ENCODE results near the gene CSNK1G1.
A peak's percentile ranks its signal among the peaks of the same experiment; 100 is the strongest.
"Not testable (repeated sequence)": the region's sequence is repeated elsewhere in the genome, so short reads cannot be mapped to it uniquely, and the experiment has no call there.

Gene CSNK1G1

GRCh38 chr15:64355944-64356709 lies at the start of gene CSNK1G1:
Gene CSNK1G1 (minus strand): TSS chr15:64356173. CDS start chr15:64300499, 55,674 bp downstream.
- peak; percentile 97 for DNase-seq (ENCODE audit: low read depth)

- DNase-seq (ENCODE audit: low read depth): no peak
Measured at GRCh38 chr15:64400583-64400982, 44.6 kb upstream of the CSNK1G1 start.

- no peak for DNase-seq (ENCODE audit: low read depth)
Measured at GRCh38 chr15:64398575-64398974, 42.6 kb upstream of the CSNK1G1 start.

GRCh38 chr15:64396789-64397188 lies 40.8 kb upstream of the CSNK1G1 start:
- no peak for DNase-seq (ENCODE audit: low read depth)

GRCh38 chr15:64392471-64392870 lies 36.5 kb upstream of the CSNK1G1 start:
- DNase-seq (ENCODE audit: low read depth): not testable (repeated sequence)

GRCh38 chr15:64389036-64389435 lies 33.1 kb upstream of the CSNK1G1 start:
- no peak for DNase-seq (ENCODE audit: low read depth)

- DNase-seq (ENCODE audit: low read depth): peak; percentile 96
Measured at GRCh38 chr15:64387562-64388168, 31.7 kb upstream of the CSNK1G1 start, which contains the start of gene TRIP4. Gene TRIP4 (plus strand): TSS chr15:64387836. CDS start chr15:64387864, 28 bp downstream.

GRCh38 chr15:64386291-64386690 lies 30.3 kb upstream of the CSNK1G1 start:
- DNase-seq (ENCODE audit: low read depth): no peak

GRCh38 chr15:64383760-64384159 lies 27.8 kb upstream of the CSNK1G1 start:
- DNase-seq (ENCODE audit: low read depth): no peak

- DNase-seq (ENCODE audit: low read depth): peak; percentile 91
Measured at GRCh38 chr15:64381000-64381751, 25.2 kb upstream of the CSNK1G1 start, which contains the start of gene PCLAF. Gene PCLAF (minus strand): TSS chr15:64381441. CDS start chr15:64381371, 70 bp downstream.

- DNase-seq (ENCODE audit: low read depth): not testable (repeated sequence)
Measured at GRCh38 chr15:64380130-64380870, 24.3 kb upstream of the CSNK1G1 start.

- no peak for DNase-seq (ENCODE audit: low read depth)
Measured at GRCh38 chr15:64379216-64379960, 23.4 kb upstream of the CSNK1G1 start.

- DNase-seq (ENCODE audit: low read depth): no peak
Measured at GRCh38 chr15:64373360-64373759, 17.4 kb upstream of the CSNK1G1 start.

- DNase-seq (ENCODE audit: low read depth): not testable (repeated sequence)
Measured at GRCh38 chr15:64371383-64371782, 15.4 kb upstream of the CSNK1G1 start.

GRCh38 chr15:64369078-64369607 lies 13.2 kb upstream of the CSNK1G1 start:
- no peak for DNase-seq (ENCODE audit: low read depth)

GRCh38 chr15:64361259-64361658 lies 5.3 kb upstream of the CSNK1G1 start:
- DNase-seq (ENCODE audit: low read depth): no peak

- DNase-seq (ENCODE audit: low read depth): no peak
Measured at GRCh38 chr15:64356710-64357040, 702 bp upstream of the CSNK1G1 start.

GRCh38 chr15:64355348-64355943 lies 527 bp downstream of the CSNK1G1 start:
- no peak for DNase-seq (ENCODE audit: low read depth)

GRCh38 chr15:64354688-64355344 lies 1.2 kb downstream of the CSNK1G1 start:
- no peak for DNase-seq (ENCODE audit: low read depth)

GRCh38 chr15:64351265-64351664 lies 4.7 kb downstream of the CSNK1G1 start:
- no peak for DNase-seq (ENCODE audit: low read depth)
